ENCODE measurements around the gene ABCG4.
"Not testable (repeated sequence)": the region's sequence is repeated elsewhere in the genome, so short reads cannot be mapped to it uniquely, and the experiment has no call there.

ABCG4 gene

GRCh38 chr11:119187123-119187892 is 38.5 kb downstream of the ABCG4 start:
- DNase-seq, result no peak

- no peak for DNase-seq
These were observed 39.2 kb downstream of the ABCG4 start for GRCh38 chr11:119188067-119188466.

- DNase-seq, result no peak
These were observed 40.0 kb downstream of the ABCG4 start for GRCh38 chr11:119188887-119189286.

GRCh38 chr11:119189393-119189792 is 40.5 kb downstream of the ABCG4 start:
- no peak for DNase-seq

- no peak for DNase-seq
These were observed 41.7 kb downstream of the ABCG4 start for GRCh38 chr11:119190531-119190930.

GRCh38 chr11:119191265-119191664 is 42.4 kb downstream of the ABCG4 start:
- DNase-seq, result not testable (repeated sequence)

GRCh38 chr11:119192111-119192510 is 43.3 kb downstream of the ABCG4 start:
- DNase-seq, result no peak

GRCh38 chr11:119193001-119193400 is 44.1 kb downstream of the ABCG4 start:
- no peak for DNase-seq

GRCh38 chr11:119193626-119194025 is 44.8 kb downstream of the ABCG4 start:
- no peak for DNase-seq

- no peak for DNase-seq
These were observed 46.1 kb downstream of the ABCG4 start for GRCh38 chr11:119194811-119195440.

GRCh38 chr11:119195680-119196079 is 46.8 kb downstream of the ABCG4 start:
- peak; percentile 2 for DNase-seq

GRCh38 chr11:119196833-119197483 is 48.1 kb downstream of the ABCG4 start:
- DNase-seq, result peak; percentile 85

- DNase-seq, result no peak
These were observed 50.1 kb downstream of the ABCG4 start for GRCh38 chr11:119198925-119199324.

- DNase-seq, result not testable (repeated sequence)
These were observed 52.4 kb downstream of the ABCG4 start for GRCh38 chr11:119201236-119201635.

GRCh38 chr11:119202554-119202953 is 53.7 kb downstream of the ABCG4 start:
- no peak for DNase-seq

GRCh38 chr11:119204066-119204465 is 55.2 kb downstream of the ABCG4 start:
- no peak for DNase-seq

GRCh38 chr11:119205080-119205479 is 56.2 kb downstream of the ABCG4 start:
- no peak for DNase-seq

- DNase-seq, result peak; percentile 81
These were observed 57.0 kb downstream of the ABCG4 start, which contains the start of gene CBL for GRCh38 chr11:119205574-119206510. TSS of gene CBL (plus strand) at chr11:119206339. CDS start at chr11:119206418, 79 bp downstream.

GRCh38 chr11:119206511-119207414 is 57.9 kb downstream of the ABCG4 start:
- no peak for DNase-seq

- DNase-seq, result no peak
These were observed 58.6 kb downstream of the ABCG4 start for GRCh38 chr11:119207415-119207960.

GRCh38 chr11:119209186-119209585 is 60.3 kb downstream of the ABCG4 start:
- DNase-seq, result no peak
